Measurements from ENCODE around the gene ATG7. TPM values are rescaled to one million over a fixed set of nuclear protein-coding genes. Genes with fewer than 3 reads are reported as not detected.
A peak's percentile ranks its signal among the peaks of the same experiment; 100 is the strongest.

Gene ATG7
- total RNA-seq, 1 experiment from 2014 or later, result 36.0 TPM

- TF ChIP-seq TCF7L2 (IDR thresholded peaks at IDR 0.05; ENCODE audit: low read depth, low read length), result no peak
- TF ChIP-seq POLR2AphosphoS5 (IDR thresholded peaks at IDR 0.05; ENCODE audit: low read depth, low read length), result no peak
- TF ChIP-seq SIN3A (IDR thresholded peaks at IDR 0.05; ENCODE audit: borderline replicate concordance, insufficient read depth, low read depth, low read length), result no peak
- no peak for TF ChIP-seq CTCF (IDR thresholded peaks at IDR 0.05)
- no peak for TF ChIP-seq REST (IDR thresholded peaks at IDR 0.05; ENCODE audit: insufficient read depth in 1 of 2, low read depth in 2 of 2, low read length in 1 of 2)
- BruUV-seq (replicated peaks), result no TSS peak
- H3K4me3 ChIP-seq (ENCODE audit: low read depth in 2 of 2, low read length in 2 of 2), result no peak overlapping the region
- no peak for DNase-seq (ENCODE audit: low read depth, low spot score)
- ATAC-seq, result no peak
- POLR2A ChIA-PET, result no interaction called here
- H3K36me3 ChIP-seq (ENCODE audit: control insufficient read depth, insufficient read depth, low read length), result no peaks in the 10 kb centered on the region; the same call in 1 of the 2 replicates
- H3K4me1 ChIP-seq (ENCODE audit: control insufficient read depth, insufficient read depth, low read length), result peaks cover 95% of the 10 kb centered on the region
- peak overlapping the region; percentile 96 for H3K27ac ChIP-seq (ENCODE audit: low read length)
- H3K9me3 ChIP-seq (ENCODE audit: control insufficient read depth, insufficient read depth, low read depth, low read length), result no peaks in the 10 kb centered on the region
- CTCF ChIA-PET, result no interaction called here
- in situ Hi-C loops (cut with HindIII; ENCODE audit: low pct_unique_long_range_greater_than_20kb, low sequenced_read_pairs), result no loop called here
- no peaks in the 10 kb centered on the region for H3K27me3 ChIP-seq (ENCODE audit: control insufficient read depth, insufficient read depth, low read length)
- intact Hi-C loops (cut with micrococcal nuclease; ENCODE audit: unreplicated experiment), result no loop called here
Observed at GRCh38 chr3:11588755-11589154, 316.6 kb downstream of the ATG7 start.

GRCh38 chr3:11589706-11590105, 317.5 kb downstream of the ATG7 start:
- CTCF ChIA-PET, result no interaction called here
- intact Hi-C loops (cut with micrococcal nuclease; ENCODE audit: unreplicated experiment), result no loop called here
- peak overlapping the region; percentile 96 for H3K27ac ChIP-seq (ENCODE audit: low read length)
- DNase-seq (ENCODE audit: low read depth, low spot score) (no peak), ATAC-seq (no peak)
- no TSS peak for BruUV-seq (replicated peaks)
- H3K9me3 ChIP-seq (ENCODE audit: control insufficient read depth, insufficient read depth, low read depth, low read length), result no peaks in the 10 kb centered on the region
- H3K4me1 ChIP-seq (ENCODE audit: control insufficient read depth, insufficient read depth, low read length), result peaks cover 94% of the 10 kb centered on the region
- POLR2A ChIA-PET, result no interaction called here
- no peaks in the 10 kb centered on the region; the same call in 1 of the 2 replicates for H3K36me3 ChIP-seq (ENCODE audit: control insufficient read depth, insufficient read depth, low read length)
- H3K27me3 ChIP-seq (ENCODE audit: control insufficient read depth, insufficient read depth, low read length), result no peaks in the 10 kb centered on the region
- no peak for TF ChIP-seq TCF7L2 (IDR thresholded peaks at IDR 0.05; ENCODE audit: low read depth, low read length)
- no peak for TF ChIP-seq CTCF (IDR thresholded peaks at IDR 0.05)
- TF ChIP-seq SIN3A (IDR thresholded peaks at IDR 0.05; ENCODE audit: borderline replicate concordance, insufficient read depth, low read depth, low read length), result no peak
- no peak for TF ChIP-seq REST (IDR thresholded peaks at IDR 0.05; ENCODE audit: insufficient read depth in 1 of 2, low read depth in 2 of 2, low read length in 1 of 2)
- no peak for TF ChIP-seq POLR2AphosphoS5 (IDR thresholded peaks at IDR 0.05; ENCODE audit: low read depth, low read length)
- no peak overlapping the region for H3K4me3 ChIP-seq (ENCODE audit: low read depth in 2 of 2, low read length in 2 of 2)
- in situ Hi-C loops (cut with HindIII; ENCODE audit: low pct_unique_long_range_greater_than_20kb, low sequenced_read_pairs), result no loop called here
